WTC11 (cell line): ENCODE measurements around the gene PIK3R1. TPM values are rescaled to one million over a fixed set of nuclear protein-coding genes. Genes with fewer than 3 reads are reported as not detected.

Source experiments
- ATAC-seq: fragments of 200-7000 bp; cut with Tn5 transposase; 2 replicates; pipeline ENCODE4 v1.10.0; 2021; ENCODE audit warnings: mild to moderate bottlenecking, moderate library complexity
- CTCF ChIA-PET: fragments of 300-600 bp; sonication (Branson Sonifier 250); formaldehyde crosslinking; loops from one replicate; lab custom pipeline; 2021; ENCODE audit warnings: antibody characterized with exemption; lab: Charles Lee
- POLR2A ChIA-PET: fragments of 350-600 bp; sonication (Branson Sonifier 250); formaldehyde crosslinking; loops from one replicate; lab custom pipeline; 2021; ENCODE audit warnings: antibody characterized with exemption; lab: Charles Lee
- DNase-seq: peaks from one replicate; pipeline ENCODE4 v3.0.0; 2021; ENCODE audit warnings: low spot score
- H3K27ac Mint-ChIP-seq: 2 replicates; pipeline ENCODE4 v1.8.0; 2021; ENCODE audit warnings: mixed read lengths
- H3K27me3 Mint-ChIP-seq: 2 replicates; pipeline ENCODE4 v1.8.0; 2021; ENCODE audit warnings: low read depth, mild to moderate bottlenecking, moderate library complexity, mixed read lengths
- H3K36me3 Mint-ChIP-seq: 2 replicates; pipeline ENCODE4 v1.8.0; 2021; ENCODE audit warnings: mixed read lengths
- H3K4me1 Mint-ChIP-seq: 2 replicates; pipeline ENCODE4 v1.8.0; 2022; ENCODE audit warnings: mixed read lengths
- H3K4me3 Mint-ChIP-seq: 2 replicates; pipeline ENCODE4 v1.8.0; 2021; ENCODE audit warnings: mild to moderate bottlenecking, moderate library complexity, mixed read lengths
- H3K9me3 Mint-ChIP-seq: 2 replicates; pipeline ENCODE4 v1.8.0; 2021; ENCODE audit warnings: mixed read lengths
- AFF4 ChIP-seq: sonication (generic); formaldehyde crosslinking; IDR thresholded peaks from 2 replicates; pipeline ENCODE4 v1.8.1; 2023; ENCODE audit warnings: mild to moderate bottlenecking, missing genetic modification reagents, borderline replicate concordance
- ARID4B ChIP-seq: sonication (generic); formaldehyde crosslinking; IDR thresholded peaks from 2 replicates; pipeline ENCODE4 v1.8.0; 2023; ENCODE audit warnings: missing genetic modification reagents, mild to moderate bottlenecking, borderline replicate concordance
- ATF3 ChIP-seq: sonication (generic); formaldehyde crosslinking; conservative IDR thresholded peaks from 2 replicates; pipeline ENCODE4 v1.8.1; 2022; ENCODE audit warnings: mild to moderate bottlenecking, missing genetic modification reagents
- CREB1 ChIP-seq: sonication (generic); formaldehyde crosslinking; IDR thresholded peaks from 2 replicates; pipeline ENCODE4 v1.8.0; 2023; ENCODE audit warnings: mild to moderate bottlenecking, missing genetic modification reagents
- E2F1 ChIP-seq: sonication (generic); formaldehyde crosslinking; IDR thresholded peaks from 2 replicates; pipeline ENCODE4 v1.8.0; 2022; ENCODE audit warnings: mild to moderate bottlenecking, missing genetic modification reagents
- E2F4 ChIP-seq: sonication (generic); formaldehyde crosslinking; IDR thresholded peaks from 2 replicates; pipeline ENCODE4 v1.8.1; 2022; ENCODE audit warnings: low read depth, mild to moderate bottlenecking, moderate library complexity, missing genetic modification reagents, borderline replicate concordance
- EMX1 ChIP-seq: fragments of 250-450 bp; sonication (Bioruptor Pico); IDR thresholded peaks from 2 replicates; pipeline ENCODE4 v1.8.0; 2021; ENCODE audit warnings: mild to moderate bottlenecking
- ESRRA ChIP-seq: sonication (generic); formaldehyde crosslinking; IDR thresholded peaks from 2 replicates; pipeline ENCODE4 v1.8.1; 2022; ENCODE audit warnings: mild to moderate bottlenecking, missing genetic modification reagents, borderline replicate concordance
- ETV6 ChIP-seq: sonication (generic); formaldehyde crosslinking; IDR thresholded peaks from 2 replicates; pipeline ENCODE4 v1.8.1; 2022; ENCODE audit warnings: mild to moderate bottlenecking, missing genetic modification reagents
- JAZF1 ChIP-seq: fragments of 250-450 bp; sonication (Bioruptor Pico); IDR thresholded peaks from 2 replicates; pipeline ENCODE4 v1.9.0; 2021; ENCODE audit warnings: moderate library complexity, mild to moderate bottlenecking, inconsistent platforms
- NR2C2 ChIP-seq: sonication (generic); formaldehyde crosslinking; IDR thresholded peaks from 2 replicates; pipeline ENCODE4 v1.8.0; 2022; ENCODE audit warnings: mild to moderate bottlenecking, missing genetic modification reagents
- SMAD3 ChIP-seq: sonication (generic); formaldehyde crosslinking; IDR thresholded peaks from 2 replicates; pipeline ENCODE4 v1.8.0; 2022; ENCODE audit warnings: missing genetic modification reagents, mild to moderate bottlenecking, borderline replicate concordance
- ZBTB21 ChIP-seq: sonication (generic); formaldehyde crosslinking; IDR thresholded peaks from 2 replicates; pipeline ENCODE4 v1.8.1; 2023; ENCODE audit warnings: mild to moderate bottlenecking, missing genetic modification reagents, borderline replicate concordance
- ZNF416 ChIP-seq: fragments of 250-450 bp; sonication (Bioruptor Pico); IDR thresholded peaks from 2 replicates; pipeline ENCODE4 v1.9.0; 2021; ENCODE audit warnings: mild to moderate bottlenecking, inconsistent platforms
- total RNA-seq: library from RNA; stranded (reverse); gene quantifications from 3 replicates; pipeline ENCODE4 v1.2.3, GENCODE V29; 2021

Gene PIK3R1
- total RNA-seq, 1 experiment from 2014 or later: 11.3 TPM

- Mint-ChIP-seq H3K4me1 (peaks cover 20% of the 10 kb centered on the region), H3K9me3 (no peaks in the 10 kb centered on the region), H3K36me3 (no peaks in the 10 kb centered on the region), H3K27ac (no peak overlapping the region), H3K4me3 (no peak overlapping the region), H3K27me3 (no peaks in the 10 kb centered on the region)
- TF ChIP-seq SMAD3 (CRISPR knock-in tag) (no peak), AFF4 (CRISPR knock-in tag) (no peak), ZNF416 (CRISPR knock-in tag) (no peak), E2F4 (no peak), E2F1 (CRISPR knock-in tag) (no peak), NR2C2 (CRISPR knock-in tag) (no peak)
- DNase-seq: no peak
- POLR2A ChIA-PET: no interaction called here
- CTCF ChIA-PET: no interaction called here
- ATAC-seq: no peak
Observed at GRCh38 chr5:68242743-68243142, 27.2 kb downstream of the PIK3R1 start.

- no peak for DNase-seq
- no peak for TF ChIP-seq JAZF1
- no peak for TF ChIP-seq ETV6 (CRISPR knock-in tag)
- TF ChIP-seq ESRRA (CRISPR knock-in tag): no peak
- no peak for TF ChIP-seq CREB1
- no peak for TF ChIP-seq ATF3 (CRISPR knock-in tag)
- TF ChIP-seq ARID4B (CRISPR knock-in tag): no peak
- no peak for ATAC-seq
- ChIA-PET POLR2A (no interaction called here), CTCF (no interaction called here)
- H3K9me3 Mint-ChIP-seq: no peaks in the 10 kb centered on the region
- H3K27me3 Mint-ChIP-seq: no peaks in the 10 kb centered on the region
- no peak overlapping the region for H3K27ac Mint-ChIP-seq
- no peak overlapping the region for H3K4me3 Mint-ChIP-seq
- no peaks in the 10 kb centered on the region for H3K36me3 Mint-ChIP-seq
- peaks cover 16% of the 10 kb centered on the region for H3K4me1 Mint-ChIP-seq
Observed at GRCh38 chr5:68243251-68243650, 27.7 kb downstream of the PIK3R1 start.

GRCh38 chr5:68243681-68244080, 28.1 kb downstream of the PIK3R1 start:
- peaks cover 19% of the 10 kb centered on the region for H3K4me1 Mint-ChIP-seq
- H3K27ac Mint-ChIP-seq: no peak overlapping the region
- no peaks in the 10 kb centered on the region for H3K27me3 Mint-ChIP-seq
- CTCF ChIA-PET: no interaction called here
- no peaks in the 10 kb centered on the region for H3K9me3 Mint-ChIP-seq
- no peak for DNase-seq
- H3K36me3 Mint-ChIP-seq: no peaks in the 10 kb centered on the region
- H3K4me3 Mint-ChIP-seq: no peak overlapping the region
- POLR2A ChIA-PET: no interaction called here
- no peak for ATAC-seq
- TF ChIP-seq ZBTB21 (CRISPR knock-in tag) (no peak), EMX1 (CRISPR knock-in tag) (no peak)
